Trophoblast cell (in vitro differentiated cells and primary cell): ENCODE data around the gene GSTP1.
"Not testable (repeated sequence)": the region's sequence is repeated elsewhere in the genome, so short reads cannot be mapped to it uniquely, and the experiment has no call there.

Experiments
- DNase-seq, 2 donors: peaks; one replicate each; pipeline ENCODE4 v3.0.0-alpha.2; 2016
- H2AFZ ChIP-seq: 2 replicates; pipeline ENCODE4 v1.6.1; 2013; ENCODE audit warnings: low read length, moderate library complexity, mild to moderate bottlenecking; ENCODE audit not compliant: insufficient read depth, poor library complexity
- H2AK5ac ChIP-seq: 2 replicates; pipeline ENCODE4 v1.6.1; 2013; ENCODE audit warnings: mild to moderate bottlenecking, low read length
- H2BK120ac ChIP-seq: 2 replicates; pipeline ENCODE4 v1.6.1; 2013; ENCODE audit warnings: low read length, mild to moderate bottlenecking, moderate library complexity; ENCODE audit not compliant: insufficient read depth, poor library complexity
- H2BK12ac ChIP-seq: 2 replicates; pipeline ENCODE4 v1.6.1; 2013; ENCODE audit warnings: mild to moderate bottlenecking, low read length, moderate library complexity
- H2BK5ac ChIP-seq: 2 replicates; pipeline ENCODE4 v1.6.1; 2013; ENCODE audit warnings: low read length, low read depth, moderate library complexity, mild to moderate bottlenecking; ENCODE audit not compliant: poor library complexity
- H3K14ac ChIP-seq: 2 replicates; pipeline ENCODE4 v1.6.1; 2013; ENCODE audit warnings: mild to moderate bottlenecking, low read length
- H3K18ac ChIP-seq: 2 replicates; pipeline ENCODE4 v1.6.1; 2013; ENCODE audit warnings: mild to moderate bottlenecking, low read length
- H3K23ac ChIP-seq: 2 replicates; pipeline ENCODE4 v1.6.1; 2013; ENCODE audit warnings: low read length
- H3K27ac ChIP-seq: 2 replicates; pipeline ENCODE4 v1.5.1; 2013; ENCODE audit warnings: low read depth, mild to moderate bottlenecking, inconsistent platforms, low read length, moderate library complexity
- H3K27me3 ChIP-seq: 2 replicates; pipeline ENCODE4 v1.6.1; 2013; ENCODE audit warnings: inconsistent platforms, mild to moderate bottlenecking, low read length, moderate library complexity; ENCODE audit not compliant: insufficient read depth
- H3K36me3 ChIP-seq, 2 experiments: 1 replicate in 1 of 2; 2 replicates in 1 of 2; pipeline ENCODE4 v1.6.1; 2013; ENCODE audit warnings: low read length in 2 of 2, mild to moderate bottlenecking in 2 of 2, moderate library complexity in 1 of 2; ENCODE audit not compliant: insufficient read depth in 2 of 2, control insufficient read depth in 1 of 2
- H3K4ac ChIP-seq: 2 replicates; pipeline ENCODE4 v1.6.1; 2013; ENCODE audit warnings: low read depth, mild to moderate bottlenecking, low read length, moderate library complexity
- H3K4me1 ChIP-seq, 2 experiments: 1 replicate in 1 of 2; 2 replicates in 1 of 2; pipeline ENCODE4 v1.6.1; 2013; ENCODE audit warnings: low read length in 2 of 2, mild to moderate bottlenecking in 2 of 2, moderate library complexity in 1 of 2; ENCODE audit not compliant: insufficient read depth in 2 of 2, control insufficient read depth in 1 of 2
- H3K4me2 ChIP-seq: 2 replicates; pipeline ENCODE4 v1.6.1; 2013; ENCODE audit warnings: inconsistent platforms, mild to moderate bottlenecking, low read length, moderate library complexity
- H3K4me3 ChIP-seq: 2 replicates; pipeline ENCODE4 v1.5.1; 2013; ENCODE audit warnings: mild to moderate bottlenecking, low read depth, low read length, inconsistent platforms
- H3K79me1 ChIP-seq: one replicate; pipeline ENCODE4 v1.6.1; 2013; ENCODE audit warnings: low read length
- H3K79me2 ChIP-seq: 2 replicates; pipeline ENCODE4 v1.6.1; 2013; ENCODE audit warnings: low read length, mild to moderate bottlenecking; ENCODE audit not compliant: control insufficient read depth, insufficient read depth, poor library complexity
- H3K9ac ChIP-seq: 2 replicates; pipeline ENCODE4 v1.6.1; 2013; ENCODE audit warnings: mild to moderate bottlenecking, low read length
- H3K9me3 ChIP-seq: 2 replicates; pipeline ENCODE4 v1.6.1; 2013; ENCODE audit warnings: low read depth, mild to moderate bottlenecking, control low read depth, inconsistent platforms, low read length; ENCODE audit not compliant: insufficient read depth
- H4K12ac ChIP-seq: 2 replicates; pipeline ENCODE4 v1.6.1; 2013; ENCODE audit warnings: low read depth, mild to moderate bottlenecking, low read length, moderate library complexity
- H4K8ac ChIP-seq: 2 replicates; pipeline ENCODE4 v1.6.1; 2013; ENCODE audit warnings: low read depth, mild to moderate bottlenecking, low read length, moderate library complexity
- H4K91ac ChIP-seq: one replicate; pipeline ENCODE4 v1.6.1; 2013; ENCODE audit warnings: low read depth, mild to moderate bottlenecking, low read length, moderate library complexity
- WGBS: extraction: QIAGEN DNeasy Blood & Tissue Kit; methylation state at CpG from one replicate; pipeline ENCODE4 v1.1.7; 2013; ENCODE audit warnings: missing lambda C conversion rate; ENCODE audit not compliant: insufficient read length, insufficient coverage; ENCODE audit errors: extremely low coverage; 5-methylcytosine and 5-hydroxymethylcytosine counted together

GSTP1 gene

DNA sequence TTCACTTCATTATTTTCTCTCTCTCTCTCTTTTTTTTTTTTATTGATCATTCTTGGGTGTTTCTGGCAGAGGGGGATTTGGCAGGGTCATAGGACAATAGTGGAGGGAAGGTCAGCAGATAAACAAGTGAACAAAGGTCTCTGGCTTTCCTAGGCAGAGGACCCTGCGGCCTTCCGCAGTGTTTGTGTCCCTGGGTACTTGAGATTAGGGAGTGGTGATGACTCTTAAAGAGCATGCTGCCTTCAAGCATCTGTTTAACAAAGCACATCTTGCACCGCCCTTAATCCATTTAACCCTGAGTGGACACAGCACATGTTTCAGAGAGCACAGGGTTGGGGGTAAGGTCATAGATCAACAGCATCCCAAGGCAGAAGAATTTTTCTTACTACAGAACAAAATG, 13.8 kb downstream of the GSTP1 start:
- H4K8ac ChIP-seq, H4K91ac ChIP-seq, H3K4me3 ChIP-seq, H3K27ac ChIP-seq, H3K27me3 ChIP-seq, H3K23ac ChIP-seq, H3K4me2 ChIP-seq, H3K36me3 ChIP-seq, H3K79me1 ChIP-seq, H3K14ac ChIP-seq, H3K18ac ChIP-seq, DNase-seq, H2AK5ac ChIP-seq, H3K4me1 ChIP-seq, H2BK120ac ChIP-seq, H3K4ac ChIP-seq, H2AFZ ChIP-seq, H4K12ac ChIP-seq, H3K9me3 ChIP-seq, H3K79me2 ChIP-seq, H2BK12ac ChIP-seq, H3K9ac ChIP-seq, H2BK5ac ChIP-seq: not testable (repeated sequence)
- WGBS, result no CpG with 5 or more reads among the region's 3 CpGs

- H3K4me2 ChIP-seq, H2BK12ac ChIP-seq, H3K27ac ChIP-seq, H3K14ac ChIP-seq, H2AFZ ChIP-seq, H4K12ac ChIP-seq, H2BK5ac ChIP-seq, H2BK120ac ChIP-seq, H4K91ac ChIP-seq, H3K36me3 ChIP-seq, H3K4me3 ChIP-seq, H2AK5ac ChIP-seq, H3K79me2 ChIP-seq, H3K27me3 ChIP-seq, H3K18ac ChIP-seq, H3K4me1 ChIP-seq, H3K9me3 ChIP-seq, H3K4ac ChIP-seq, H3K23ac ChIP-seq, H3K9ac ChIP-seq, H4K8ac ChIP-seq, H3K79me1 ChIP-seq, DNase-seq: not testable (repeated sequence)
- no CpG with 5 or more reads among the region's 26 CpGs for WGBS
These were observed 14.4 kb downstream of the GSTP1 start for GRCh38 chr11:67597963-67598362.

DNA sequence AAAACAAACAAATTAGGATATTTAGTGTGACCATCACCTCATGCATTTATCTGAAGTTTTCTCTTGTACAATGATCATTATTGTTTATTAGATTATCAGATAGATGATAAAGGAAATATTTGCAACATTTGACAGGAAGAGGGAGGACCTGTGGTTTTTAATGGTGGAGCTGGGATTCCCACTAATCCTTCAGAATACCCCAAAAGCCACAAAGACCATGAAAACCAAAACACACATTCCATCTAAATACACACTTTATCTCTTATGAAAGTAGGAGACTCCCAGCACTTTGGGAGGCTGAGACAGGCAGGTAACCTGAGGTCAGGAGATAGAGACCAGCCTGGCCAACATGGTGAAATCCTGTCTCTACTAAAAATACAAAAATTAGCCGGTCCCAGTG, 15.5 kb downstream of the GSTP1 start:
- H3K36me3 ChIP-seq, result no peaks in the 10 kb centered on the region
- peaks cover 4% of the 10 kb centered on the region for H3K9me3 ChIP-seq
- no peak overlapping the region for H3K23ac ChIP-seq
- H4K8ac ChIP-seq, result no peak overlapping the region
- no peak overlapping the region for H3K4me2 ChIP-seq
- no peak overlapping the region for H3K14ac ChIP-seq
- H2BK12ac ChIP-seq, result no peak overlapping the region
- no peaks in the 10 kb centered on the region for H3K79me2 ChIP-seq
- H3K4me1 ChIP-seq, result no peaks in the 10 kb centered on the region
- no peak overlapping the region for H2BK120ac ChIP-seq
- no peak overlapping the region for H3K9ac ChIP-seq
- no peak overlapping the region for H4K91ac ChIP-seq
- H3K18ac ChIP-seq, result no peak overlapping the region
- H2AFZ ChIP-seq, result no peak overlapping the region
- no peaks in the 10 kb centered on the region for H3K27me3 ChIP-seq
- no peak overlapping the region for H3K4me3 ChIP-seq
- no CpG with 5 or more reads among the region's 1 CpG for WGBS
- H2AK5ac ChIP-seq, result no peak overlapping the region
- no peak for DNase-seq
- H3K27ac ChIP-seq, result no peak overlapping the region
- H3K79me1 ChIP-seq, result no peaks in the 10 kb centered on the region
- H2BK5ac ChIP-seq, result no peak overlapping the region
- no peak overlapping the region for H3K4ac ChIP-seq
- no peak overlapping the region for H4K12ac ChIP-seq

DNA sequence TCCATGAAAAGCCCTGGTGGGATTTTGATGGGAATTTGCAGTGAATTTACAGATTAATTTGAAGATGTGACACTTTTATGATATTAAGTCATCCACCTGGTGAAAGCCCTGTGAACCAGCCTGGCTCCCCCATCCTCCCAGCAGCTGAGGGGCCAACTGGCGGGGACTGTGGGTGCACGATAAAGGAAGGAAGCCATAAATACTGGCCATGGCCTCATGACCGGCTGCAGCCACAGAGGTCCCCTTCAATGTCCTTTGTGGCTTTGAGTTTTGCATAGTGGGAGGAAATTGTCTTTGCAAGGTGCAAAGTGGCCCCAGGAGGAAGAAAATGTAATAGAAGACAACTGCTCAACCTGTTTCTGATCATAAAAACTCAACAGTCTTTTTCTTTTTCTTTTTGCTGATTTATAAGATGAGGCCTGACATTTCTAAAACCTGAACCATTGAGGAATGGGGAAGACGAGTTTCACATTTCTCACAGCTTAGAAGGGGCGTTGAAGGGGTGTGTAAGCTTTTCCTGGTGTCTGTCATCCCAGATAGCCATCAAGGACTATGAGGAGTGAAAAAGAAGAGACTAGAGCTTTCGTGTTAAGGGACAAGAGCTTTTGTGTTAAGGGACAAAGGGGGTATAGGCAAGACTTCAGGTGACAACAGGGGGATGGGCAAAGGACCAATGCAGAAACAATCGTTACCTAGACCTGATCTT, 16.9 kb downstream of the GSTP1 start:
- Histone ChIP-seq H3K4ac (no peak overlapping the region), H3K9me3 (peaks cover 4% of the 10 kb centered on the region), H3K4me2 (no peak overlapping the region), H4K12ac (no peak overlapping the region), H3K4me1 (peaks cover 0 to 2% of the 10 kb centered on the region in 2 experiments), H3K27ac (no peak overlapping the region), H3K27me3 (no peaks in the 10 kb centered on the region), H3K4me3 (no peak overlapping the region), H2AFZ (no peak overlapping the region), H3K23ac (no peak overlapping the region), H3K79me1 (no peaks in the 10 kb centered on the region), H2BK5ac (no peak overlapping the region), H4K91ac (no peak overlapping the region), H3K14ac (no peak overlapping the region), H2AK5ac (no peak overlapping the region), H4K8ac (no peak overlapping the region), H3K9ac (no peak overlapping the region), H3K79me2 (no peaks in the 10 kb centered on the region), H3K36me3 (no peaks in the 10 kb centered on the region), H3K18ac (no peak overlapping the region), H2BK12ac (no peak overlapping the region), H2BK120ac (no peak overlapping the region)
- WGBS, result no CpG with 5 or more reads among the region's 7 CpGs
- DNase-seq, result no peak
